Measurements from ENCODE around the gene SEBOX. TPM values are rescaled to one million over a fixed set of nuclear protein-coding genes. Genes with fewer than 3 reads are reported as not detected.

SEBOX gene
- total and polyA plus RNA-seq, 2 donors (not counting 1 experiment from before 2014, with no cell fraction given), result not detected

DNA sequence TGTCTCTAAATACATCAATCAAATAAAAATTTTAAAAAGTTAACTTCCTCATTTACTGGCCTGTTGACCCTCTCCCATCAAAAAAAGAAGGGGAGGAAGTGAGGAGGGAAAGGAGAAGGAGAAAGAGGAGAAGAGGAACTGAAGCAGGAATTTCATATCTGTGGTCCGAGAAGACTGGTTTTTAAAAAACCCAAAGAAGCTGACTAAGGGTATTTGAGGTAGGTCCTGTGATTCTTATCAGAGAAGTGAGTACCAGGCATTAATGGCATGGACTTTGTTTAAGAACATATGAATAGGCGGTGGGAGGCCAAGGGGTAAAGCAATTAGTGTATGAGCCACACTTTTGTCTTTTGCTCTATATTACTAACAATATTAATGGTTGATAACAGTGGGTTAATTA, 39.0 kb upstream of the SEBOX start:
- no peak for DNase-seq (ENCODE audit: low read depth in 2 of 2)
- Histone ChIP-seq H3K36me3 (ENCODE audit: control insufficient read depth, insufficient read depth, low read length) (peaks cover 1% of the 10 kb centered on the region), H3K4me1 (ENCODE audit: control insufficient read depth, extremely low read depth, insufficient read depth, low read length) (peaks cover 2% of the 10 kb centered on the region), H4K20me1 (ENCODE audit: control insufficient read depth, extremely low read depth, insufficient read depth, low read length) (no peaks in the 10 kb centered on the region), H3K27ac (ENCODE audit: insufficient read depth, low read length) (no peak overlapping the region), H3K27me3 (ENCODE audit: control insufficient read depth, insufficient read depth, low read length) (no peaks in the 10 kb centered on the region), H3K9me3 (ENCODE audit: control insufficient read depth, insufficient read depth, low read depth, low read length) (no peaks in the 10 kb centered on the region), H3K9ac (ENCODE audit: insufficient read depth, low read length) (no peak overlapping the region), H2AFZ (ENCODE audit: low read length) (no peak overlapping the region), H3K4me3 (replicated peaks in 1 of 4; ENCODE audit: control extremely low read depth in 1 of 4, insufficient read depth in 1 of 4, low read depth in 3 of 4, low read length in 4 of 4) (no peak overlapping the region), H3K4me2 (ENCODE audit: extremely low read depth, insufficient read depth, low read length) (no peak overlapping the region), H3K79me2 (ENCODE audit: control insufficient read depth, insufficient read depth, low read length) (no peaks in the 10 kb centered on the region)
- no peak for TF ChIP-seq EZH2 (IDR thresholded peaks at IDR 0.05; ENCODE audit: low read length, missing control alignments)
- TF ChIP-seq, protein P1, sequence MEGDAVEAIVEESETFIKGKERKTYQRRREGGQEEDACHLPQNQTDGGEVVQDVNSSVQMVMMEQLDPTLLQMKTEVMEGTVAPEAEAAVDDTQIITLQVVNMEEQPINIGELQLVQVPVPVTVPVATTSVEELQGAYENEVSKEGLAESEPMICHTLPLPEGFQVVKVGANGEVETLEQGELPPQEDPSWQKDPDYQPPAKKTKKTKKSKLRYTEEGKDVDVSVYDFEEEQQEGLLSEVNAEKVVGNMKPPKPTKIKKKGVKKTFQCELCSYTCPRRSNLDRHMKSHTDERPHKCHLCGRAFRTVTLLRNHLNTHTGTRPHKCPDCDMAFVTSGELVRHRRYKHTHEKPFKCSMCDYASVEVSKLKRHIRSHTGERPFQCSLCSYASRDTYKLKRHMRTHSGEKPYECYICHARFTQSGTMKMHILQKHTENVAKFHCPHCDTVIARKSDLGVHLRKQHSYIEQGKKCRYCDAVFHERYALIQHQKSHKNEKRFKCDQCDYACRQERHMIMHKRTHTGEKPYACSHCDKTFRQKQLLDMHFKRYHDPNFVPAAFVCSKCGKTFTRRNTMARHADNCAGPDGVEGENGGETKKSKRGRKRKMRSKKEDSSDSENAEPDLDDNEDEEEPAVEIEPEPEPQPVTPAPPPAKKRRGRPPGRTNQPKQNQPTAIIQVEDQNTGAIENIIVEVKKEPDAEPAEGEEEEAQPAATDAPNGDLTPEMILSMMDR (conservative IDR thresholded peaks at IDR 0.05 in 1 of 2, IDR thresholded peaks at IDR 0.05 in 1 of 2; ENCODE audit: low read depth in 1 of 2, low read length in 2 of 2), result no peak

DNA sequence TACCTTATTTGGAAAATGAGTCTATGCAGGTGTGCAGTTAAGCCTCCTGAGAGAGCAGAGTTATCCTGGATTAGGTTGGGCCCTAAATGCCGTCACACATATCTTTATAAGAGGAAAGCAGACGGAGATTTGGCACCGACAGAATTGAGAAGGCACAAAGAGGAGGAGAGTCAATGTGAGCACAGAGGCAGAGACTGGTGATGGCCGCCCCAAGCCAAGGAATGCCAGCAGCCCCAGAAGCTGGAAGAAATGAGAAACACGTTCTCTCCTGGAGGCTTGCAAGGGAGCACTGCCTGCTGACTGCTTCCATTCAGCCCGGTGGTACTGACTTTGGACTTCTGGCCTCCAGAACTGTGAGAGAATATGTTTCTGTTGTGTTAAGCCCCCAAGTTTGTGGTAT, 37.8 kb upstream of the SEBOX start:
- H3K4me1 ChIP-seq (ENCODE audit: control insufficient read depth, extremely low read depth, insufficient read depth, low read length), result peaks cover 4% of the 10 kb centered on the region
- H3K9me3 ChIP-seq (ENCODE audit: control insufficient read depth, insufficient read depth, low read depth, low read length), result no peaks in the 10 kb centered on the region
- no peaks in the 10 kb centered on the region for H4K20me1 ChIP-seq (ENCODE audit: control insufficient read depth, extremely low read depth, insufficient read depth, low read length)
- TF ChIP-seq EZH2 (IDR thresholded peaks at IDR 0.05; ENCODE audit: low read length, missing control alignments), result no peak
- TF ChIP-seq, protein P1 (conservative IDR thresholded peaks at IDR 0.05 in 1 of 2, IDR thresholded peaks at IDR 0.05 in 1 of 2; ENCODE audit: low read depth in 1 of 2, low read length in 2 of 2), result no peak
- no peak for DNase-seq (ENCODE audit: low read depth in 2 of 2)
- H3K27me3 ChIP-seq (ENCODE audit: control insufficient read depth, insufficient read depth, low read length), result no peaks in the 10 kb centered on the region
- H3K4me3 ChIP-seq (replicated peaks in 1 of 4; ENCODE audit: control extremely low read depth in 1 of 4, insufficient read depth in 1 of 4, low read depth in 3 of 4, low read length in 4 of 4), result no peak overlapping the region
- H3K27ac ChIP-seq (ENCODE audit: insufficient read depth, low read length), result no peak overlapping the region
- H3K9ac ChIP-seq (ENCODE audit: insufficient read depth, low read length), result no peak overlapping the region
- H3K36me3 ChIP-seq (ENCODE audit: control insufficient read depth, insufficient read depth, low read length), result peaks cover 4% of the 10 kb centered on the region
- H3K4me2 ChIP-seq (ENCODE audit: extremely low read depth, insufficient read depth, low read length), result no peak overlapping the region
- H2AFZ ChIP-seq (ENCODE audit: low read length), result no peak overlapping the region
- no peaks in the 10 kb centered on the region for H3K79me2 ChIP-seq (ENCODE audit: control insufficient read depth, insufficient read depth, low read length)

DNA sequence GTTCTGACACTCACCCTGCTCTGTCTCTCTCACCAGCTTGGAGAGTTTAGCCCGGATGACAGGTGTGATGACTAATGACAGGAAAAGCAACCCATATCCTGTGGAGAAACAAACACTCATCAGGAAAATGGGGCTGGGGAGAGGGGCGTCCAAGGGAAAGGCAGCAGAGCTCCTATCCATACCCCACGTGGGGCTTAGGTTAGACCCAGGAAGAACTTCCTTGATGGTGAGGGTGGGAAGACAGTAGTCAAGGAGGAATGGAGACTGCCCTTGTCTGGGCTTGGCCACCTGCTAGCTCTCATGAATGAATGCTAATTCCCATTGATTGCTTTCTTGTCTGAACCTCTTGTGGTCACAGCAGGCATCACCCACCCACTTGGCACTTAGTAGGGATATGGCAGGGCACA, 37.2 kb upstream of the SEBOX start:
- H2AFZ ChIP-seq (ENCODE audit: low read length), result no peak overlapping the region
- TF ChIP-seq, protein P1 (conservative IDR thresholded peaks at IDR 0.05 in 1 of 2, IDR thresholded peaks at IDR 0.05 in 1 of 2; ENCODE audit: low read depth in 1 of 2, low read length in 2 of 2), result no peak
- no peak for TF ChIP-seq EZH2 (IDR thresholded peaks at IDR 0.05; ENCODE audit: low read length, missing control alignments)
- no peak overlapping the region for H3K27ac ChIP-seq (ENCODE audit: insufficient read depth, low read length)
- no peaks in the 10 kb centered on the region for H3K9me3 ChIP-seq (ENCODE audit: control insufficient read depth, insufficient read depth, low read depth, low read length)
- H3K36me3 ChIP-seq (ENCODE audit: control insufficient read depth, insufficient read depth, low read length), result peaks cover 5% of the 10 kb centered on the region
- H3K4me1 ChIP-seq (ENCODE audit: control insufficient read depth, extremely low read depth, insufficient read depth, low read length), result peaks cover 4% of the 10 kb centered on the region
- no peak overlapping the region for H3K4me3 ChIP-seq (replicated peaks in 1 of 4; ENCODE audit: control extremely low read depth in 1 of 4, insufficient read depth in 1 of 4, low read depth in 3 of 4, low read length in 4 of 4)
- no peak overlapping the region for H3K9ac ChIP-seq (ENCODE audit: insufficient read depth, low read length)
- no peaks in the 10 kb centered on the region for H3K27me3 ChIP-seq (ENCODE audit: control insufficient read depth, insufficient read depth, low read length)
- H4K20me1 ChIP-seq (ENCODE audit: control insufficient read depth, extremely low read depth, insufficient read depth, low read length), result no peaks in the 10 kb centered on the region
- no peak for DNase-seq (ENCODE audit: low read depth in 2 of 2)
- no peaks in the 10 kb centered on the region for H3K79me2 ChIP-seq (ENCODE audit: control insufficient read depth, insufficient read depth, low read length)
- no peak overlapping the region for H3K4me2 ChIP-seq (ENCODE audit: extremely low read depth, insufficient read depth, low read length)

Data from fibroblast of lung (primary cell).